ENCODE results near the gene SLMAP.

SLMAP gene

GRCh38 chr3:57752307-57752706 is 3.8 kb upstream of the SLMAP start:
- H3K27me3 ChIP-seq (ENCODE audit: insufficient read depth, low read length, poor library complexity, severe bottlenecking), result no peaks in the 10 kb centered on the region
- no peaks in the 10 kb centered on the region for H3K9me3 ChIP-seq (ENCODE audit: insufficient read depth, low read depth, low read length)
- H3F3A ChIP-seq (ENCODE audit: low read depth), result no peaks in the 10 kb centered on the region
- H2AFZ ChIP-seq (ENCODE audit: low read length), result peak overlapping the region; percentile 53
- TF ChIP-seq, protein P1, sequence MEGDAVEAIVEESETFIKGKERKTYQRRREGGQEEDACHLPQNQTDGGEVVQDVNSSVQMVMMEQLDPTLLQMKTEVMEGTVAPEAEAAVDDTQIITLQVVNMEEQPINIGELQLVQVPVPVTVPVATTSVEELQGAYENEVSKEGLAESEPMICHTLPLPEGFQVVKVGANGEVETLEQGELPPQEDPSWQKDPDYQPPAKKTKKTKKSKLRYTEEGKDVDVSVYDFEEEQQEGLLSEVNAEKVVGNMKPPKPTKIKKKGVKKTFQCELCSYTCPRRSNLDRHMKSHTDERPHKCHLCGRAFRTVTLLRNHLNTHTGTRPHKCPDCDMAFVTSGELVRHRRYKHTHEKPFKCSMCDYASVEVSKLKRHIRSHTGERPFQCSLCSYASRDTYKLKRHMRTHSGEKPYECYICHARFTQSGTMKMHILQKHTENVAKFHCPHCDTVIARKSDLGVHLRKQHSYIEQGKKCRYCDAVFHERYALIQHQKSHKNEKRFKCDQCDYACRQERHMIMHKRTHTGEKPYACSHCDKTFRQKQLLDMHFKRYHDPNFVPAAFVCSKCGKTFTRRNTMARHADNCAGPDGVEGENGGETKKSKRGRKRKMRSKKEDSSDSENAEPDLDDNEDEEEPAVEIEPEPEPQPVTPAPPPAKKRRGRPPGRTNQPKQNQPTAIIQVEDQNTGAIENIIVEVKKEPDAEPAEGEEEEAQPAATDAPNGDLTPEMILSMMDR (conservative IDR thresholded peaks at IDR 0.05; ENCODE audit: low read length), result no peak
- no peak for TF ChIP-seq EZH2phosphoT487 (IDR thresholded peaks at IDR 0.05; ENCODE audit: borderline replicate concordance)
- no peak overlapping the region for H3K9ac ChIP-seq (ENCODE audit: low read depth, low read length, poor library complexity, severe bottlenecking)
- no peaks in the 10 kb centered on the region for H3K36me3 ChIP-seq (ENCODE audit: insufficient read depth, low read length)
- peaks cover 5% of the 10 kb centered on the region for H4K20me1 ChIP-seq (ENCODE audit: insufficient read depth, low read length, poor library complexity, severe bottlenecking)
- H3K9me2 ChIP-seq (replicated peaks; ENCODE audit: low read depth, low read length), result no peaks in the 10 kb centered on the region
- H3K4me2 ChIP-seq (ENCODE audit: low read depth, low read length, poor library complexity, severe bottlenecking), result no peak overlapping the region
- peaks cover 20% of the 10 kb centered on the region for H3K4me1 ChIP-seq (ENCODE audit: insufficient read depth, low read length, poor library complexity, severe bottlenecking)
- peaks cover 12% of the 10 kb centered on the region for H3K79me2 ChIP-seq (ENCODE audit: insufficient read depth, low read length)
- no peak overlapping the region for H3K4me3 ChIP-seq (ENCODE audit: low read length, poor library complexity, severe bottlenecking)

- H3F3A ChIP-seq (ENCODE audit: low read depth), result no peaks in the 10 kb centered on the region
- H2AFZ ChIP-seq (ENCODE audit: low read length), result peak overlapping the region; percentile 57
- no peaks in the 10 kb centered on the region for H3K9me2 ChIP-seq (replicated peaks; ENCODE audit: low read depth, low read length)
- no peak overlapping the region for H3K4me2 ChIP-seq (ENCODE audit: low read depth, low read length, poor library complexity, severe bottlenecking)
- no peaks in the 10 kb centered on the region for H3K27me3 ChIP-seq (ENCODE audit: insufficient read depth, low read length, poor library complexity, severe bottlenecking)
- H3K4me1 ChIP-seq (ENCODE audit: insufficient read depth, low read length, poor library complexity, severe bottlenecking), result peaks cover 26% of the 10 kb centered on the region
- peaks cover 19% of the 10 kb centered on the region for H3K79me2 ChIP-seq (ENCODE audit: insufficient read depth, low read length)
- no peaks in the 10 kb centered on the region for H3K36me3 ChIP-seq (ENCODE audit: insufficient read depth, low read length)
- peaks cover 12% of the 10 kb centered on the region for H4K20me1 ChIP-seq (ENCODE audit: insufficient read depth, low read length, poor library complexity, severe bottlenecking)
- H3K9ac ChIP-seq (ENCODE audit: low read depth, low read length, poor library complexity, severe bottlenecking), result no peak overlapping the region
- H3K4me3 ChIP-seq (ENCODE audit: low read length, poor library complexity, severe bottlenecking), result no peak overlapping the region
- H3K9me3 ChIP-seq (ENCODE audit: insufficient read depth, low read depth, low read length), result no peaks in the 10 kb centered on the region
- TF ChIP-seq EZH2phosphoT487 (IDR thresholded peaks at IDR 0.05; ENCODE audit: borderline replicate concordance), result no peak
- TF ChIP-seq, protein P1 (conservative IDR thresholded peaks at IDR 0.05; ENCODE audit: low read length), result no peak
These were observed 3.1 kb upstream of the SLMAP start for GRCh38 chr3:57753016-57753415.

DNA sequence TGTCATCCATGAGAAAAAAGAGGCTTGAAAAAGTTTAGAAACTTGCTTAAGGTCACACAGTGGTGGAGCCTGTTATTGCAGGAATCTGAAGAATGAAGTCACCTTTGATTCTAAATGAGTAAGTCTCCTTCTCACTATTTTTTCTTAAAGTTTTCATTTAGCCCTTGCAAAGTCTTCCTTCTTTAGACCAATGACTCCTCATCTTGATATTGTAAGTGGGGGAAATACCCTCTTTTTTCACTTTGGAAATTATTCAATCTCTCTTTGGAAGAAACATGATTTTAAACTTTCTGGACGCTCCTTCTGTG is 787 bp upstream of the SLMAP start:
- H3K27me3 ChIP-seq (ENCODE audit: insufficient read depth, low read length, poor library complexity, severe bottlenecking), result no peaks in the 10 kb centered on the region
- H4K20me1 ChIP-seq (ENCODE audit: insufficient read depth, low read length, poor library complexity, severe bottlenecking), result peaks cover 31% of the 10 kb centered on the region
- H2AFZ ChIP-seq (ENCODE audit: low read length), result peak overlapping the region; percentile 99
- H3K4me1 ChIP-seq (ENCODE audit: insufficient read depth, low read length, poor library complexity, severe bottlenecking), result peaks cover 45% of the 10 kb centered on the region
- no peaks in the 10 kb centered on the region for H3F3A ChIP-seq (ENCODE audit: low read depth)
- no peaks in the 10 kb centered on the region for H3K36me3 ChIP-seq (ENCODE audit: insufficient read depth, low read length)
- peak overlapping the region; percentile 87 for H3K4me2 ChIP-seq (ENCODE audit: low read depth, low read length, poor library complexity, severe bottlenecking)
- H3K9ac ChIP-seq (ENCODE audit: low read depth, low read length, poor library complexity, severe bottlenecking), result peak overlapping the region; percentile 87
- TF ChIP-seq, protein P1 (conservative IDR thresholded peaks at IDR 0.05; ENCODE audit: low read length), result peak; percentile 29; the same call in 1 of the 2 replicates
- no peak for TF ChIP-seq EZH2phosphoT487 (IDR thresholded peaks at IDR 0.05; ENCODE audit: borderline replicate concordance)
- peak overlapping the region; percentile 81 for H3K4me3 ChIP-seq (ENCODE audit: low read length, poor library complexity, severe bottlenecking)
- peaks cover 43% of the 10 kb centered on the region for H3K79me2 ChIP-seq (ENCODE audit: insufficient read depth, low read length)
- no peaks in the 10 kb centered on the region for H3K9me3 ChIP-seq (ENCODE audit: insufficient read depth, low read depth, low read length)
- H3K9me2 ChIP-seq (replicated peaks; ENCODE audit: low read depth, low read length), result no peaks in the 10 kb centered on the region
